Measurements from ENCODE around the gene FLYWCH1.
"Not testable (repeated sequence)": the region's sequence is repeated elsewhere in the genome, so short reads cannot be mapped to it uniquely, and the experiment has no call there.

Gene FLYWCH1

GRCh38 chr16:2931231-2931914 is 19.6 kb downstream of the FLYWCH1 start:
- H3K9ac ChIP-seq (ENCODE audit: low read length); H3K9me3 ChIP-seq (ENCODE audit: control insufficient read depth, low read depth, low read length); H3K36me3 ChIP-seq (ENCODE audit: control insufficient read depth, low read depth, low read length); H3K4me3 ChIP-seq (ENCODE audit: low read length); H3K27me3 ChIP-seq (ENCODE audit: control insufficient read depth, insufficient read depth, low read length); H3K27ac ChIP-seq (ENCODE audit: low read length): not testable (repeated sequence)
- peaks cover 11% of the 10 kb centered on the region for H3K4me1 ChIP-seq (ENCODE audit: control insufficient read depth, low read depth, low read length)

GRCh38 chr16:2933136-2933535 is 21.4 kb downstream of the FLYWCH1 start:
- no peaks in the 10 kb centered on the region for H3K27me3 ChIP-seq (ENCODE audit: control insufficient read depth, insufficient read depth, low read length)
- no peak overlapping the region for H3K27ac ChIP-seq (ENCODE audit: low read length)
- no peaks in the 10 kb centered on the region for H3K9me3 ChIP-seq (ENCODE audit: control insufficient read depth, low read depth, low read length)
- H3K36me3 ChIP-seq (ENCODE audit: control insufficient read depth, low read depth, low read length) = no peaks in the 10 kb centered on the region
- H3K4me1 ChIP-seq (ENCODE audit: control insufficient read depth, low read depth, low read length) = peaks cover 7% of the 10 kb centered on the region
- no peak overlapping the region for H3K4me3 ChIP-seq (ENCODE audit: low read length)
- H3K9ac ChIP-seq (ENCODE audit: low read length) = no peak overlapping the region

GRCh38 chr16:2933701-2934100 is 22.0 kb downstream of the FLYWCH1 start:
- Histone ChIP-seq H3K9ac (ENCODE audit: low read length) (no peak overlapping the region), H3K27me3 (ENCODE audit: control insufficient read depth, insufficient read depth, low read length) (no peaks in the 10 kb centered on the region), H3K27ac (ENCODE audit: low read length) (no peak overlapping the region), H3K4me3 (ENCODE audit: low read length) (no peak overlapping the region), H3K36me3 (ENCODE audit: control insufficient read depth, low read depth, low read length) (no peaks in the 10 kb centered on the region), H3K4me1 (ENCODE audit: control insufficient read depth, low read depth, low read length) (peaks cover 1% of the 10 kb centered on the region), H3K9me3 (ENCODE audit: control insufficient read depth, low read depth, low read length) (no peaks in the 10 kb centered on the region)

- H3K36me3 ChIP-seq (ENCODE audit: control insufficient read depth, low read depth, low read length) = no peaks in the 10 kb centered on the region
- no peak overlapping the region for H3K4me3 ChIP-seq (ENCODE audit: low read length)
- H3K27me3 ChIP-seq (ENCODE audit: control insufficient read depth, insufficient read depth, low read length) = no peaks in the 10 kb centered on the region
- H3K9ac ChIP-seq (ENCODE audit: low read length) = no peak overlapping the region
- H3K9me3 ChIP-seq (ENCODE audit: control insufficient read depth, low read depth, low read length) = no peaks in the 10 kb centered on the region
- H3K27ac ChIP-seq (ENCODE audit: low read length) = no peak overlapping the region
- no peaks in the 10 kb centered on the region for H3K4me1 ChIP-seq (ENCODE audit: control insufficient read depth, low read depth, low read length)
These were observed 22.7 kb downstream of the FLYWCH1 start for GRCh38 chr16:2934450-2934849.

- H3K9ac ChIP-seq (ENCODE audit: low read length) = no peak overlapping the region
- no peaks in the 10 kb centered on the region for H3K27me3 ChIP-seq (ENCODE audit: control insufficient read depth, insufficient read depth, low read length)
- H3K9me3 ChIP-seq (ENCODE audit: control insufficient read depth, low read depth, low read length) = no peaks in the 10 kb centered on the region
- no peak overlapping the region for H3K4me3 ChIP-seq (ENCODE audit: low read length)
- no peaks in the 10 kb centered on the region for H3K4me1 ChIP-seq (ENCODE audit: control insufficient read depth, low read depth, low read length)
- no peak overlapping the region for H3K27ac ChIP-seq (ENCODE audit: low read length)
- peaks cover 8% of the 10 kb centered on the region for H3K36me3 ChIP-seq (ENCODE audit: control insufficient read depth, low read depth, low read length)
These were observed 24.8 kb downstream of the FLYWCH1 start for GRCh38 chr16:2936436-2937011.

- Histone ChIP-seq H3K4me1 (ENCODE audit: control insufficient read depth, low read depth, low read length) (no peaks in the 10 kb centered on the region), H3K36me3 (ENCODE audit: control insufficient read depth, low read depth, low read length) (peaks cover 8% of the 10 kb centered on the region)
These were observed 25.4 kb downstream of the FLYWCH1 start for GRCh38 chr16:2937170-2937569.

GRCh38 chr16:2938206-2938605 is 26.5 kb downstream of the FLYWCH1 start:
- Histone ChIP-seq H3K4me1 (ENCODE audit: control insufficient read depth, low read depth, low read length) (no peaks in the 10 kb centered on the region), H3K4me3 (ENCODE audit: low read length) (no peak overlapping the region), H3K27ac (ENCODE audit: low read length) (no peak overlapping the region), H3K36me3 (ENCODE audit: control insufficient read depth, low read depth, low read length) (peaks cover 8% of the 10 kb centered on the region), H3K9me3 (ENCODE audit: control insufficient read depth, low read depth, low read length) (no peaks in the 10 kb centered on the region), H3K9ac (ENCODE audit: low read length) (no peak overlapping the region), H3K27me3 (ENCODE audit: control insufficient read depth, insufficient read depth, low read length) (no peaks in the 10 kb centered on the region)

More at GRCh38 chr16:2937170-2937569, 25.4 kb downstream of the FLYWCH1 start:
- Histone ChIP-seq H3K9ac (ENCODE audit: low read length) (no peak overlapping the region), H3K4me3 (ENCODE audit: low read length) (no peak overlapping the region), H3K27ac (ENCODE audit: low read length) (no peak overlapping the region), H3K9me3 (ENCODE audit: control insufficient read depth, low read depth, low read length) (no peaks in the 10 kb centered on the region), H3K27me3 (ENCODE audit: control insufficient read depth, insufficient read depth, low read length) (no peaks in the 10 kb centered on the region)

GRCh38 chr16:2939968-2940367 is 28.2 kb downstream of the FLYWCH1 start:
- Histone ChIP-seq H3K36me3 (ENCODE audit: control insufficient read depth, low read depth, low read length) (peaks cover 8% of the 10 kb centered on the region), H3K9ac (ENCODE audit: low read length) (no peak overlapping the region), H3K27ac (ENCODE audit: low read length) (no peak overlapping the region)

GRCh38 chr16:2942045-2942444 is 30.3 kb downstream of the FLYWCH1 start:
- no peaks in the 10 kb centered on the region for H3K27me3 ChIP-seq (ENCODE audit: control insufficient read depth, insufficient read depth, low read length)
- H3K9me3 ChIP-seq (ENCODE audit: control insufficient read depth, low read depth, low read length) = no peaks in the 10 kb centered on the region
- H3K4me1 ChIP-seq (ENCODE audit: control insufficient read depth, low read depth, low read length) = no peaks in the 10 kb centered on the region
- no peak overlapping the region for H3K27ac ChIP-seq (ENCODE audit: low read length)
- no peak overlapping the region for H3K4me3 ChIP-seq (ENCODE audit: low read length)
- no peak overlapping the region for H3K9ac ChIP-seq (ENCODE audit: low read length)
- peaks cover 8% of the 10 kb centered on the region for H3K36me3 ChIP-seq (ENCODE audit: control insufficient read depth, low read depth, low read length)

More at GRCh38 chr16:2939968-2940367, 28.2 kb downstream of the FLYWCH1 start:
- Histone ChIP-seq H3K4me1 (ENCODE audit: control insufficient read depth, low read depth, low read length) (no peaks in the 10 kb centered on the region), H3K4me3 (ENCODE audit: low read length) (no peak overlapping the region), H3K27me3 (ENCODE audit: control insufficient read depth, insufficient read depth, low read length) (no peaks in the 10 kb centered on the region), H3K9me3 (ENCODE audit: control insufficient read depth, low read depth, low read length) (no peaks in the 10 kb centered on the region)

GRCh38 chr16:2943716-2944115 is 32.0 kb downstream of the FLYWCH1 start:
- not testable (repeated sequence) for H3K27ac ChIP-seq (ENCODE audit: low read length); H3K27me3 ChIP-seq (ENCODE audit: control insufficient read depth, insufficient read depth, low read length); H3K4me3 ChIP-seq (ENCODE audit: low read length); H3K36me3 ChIP-seq (ENCODE audit: control insufficient read depth, low read depth, low read length); H3K4me1 ChIP-seq (ENCODE audit: control insufficient read depth, low read depth, low read length); H3K9me3 ChIP-seq (ENCODE audit: control insufficient read depth, low read depth, low read length); H3K9ac ChIP-seq (ENCODE audit: low read length)

- Histone ChIP-seq H3K36me3 (ENCODE audit: control insufficient read depth, low read depth, low read length) (no peaks in the 10 kb centered on the region), H3K4me3 (ENCODE audit: low read length) (no peak overlapping the region), H3K27ac (ENCODE audit: low read length) (no peak overlapping the region), H3K4me1 (ENCODE audit: control insufficient read depth, low read depth, low read length) (no peaks in the 10 kb centered on the region), H3K27me3 (ENCODE audit: control insufficient read depth, insufficient read depth, low read length) (no peaks in the 10 kb centered on the region), H3K9me3 (ENCODE audit: control insufficient read depth, low read depth, low read length) (no peaks in the 10 kb centered on the region), H3K9ac (ENCODE audit: low read length) (no peak overlapping the region)
These were observed 34.9 kb downstream of the FLYWCH1 start for GRCh38 chr16:2946649-2947048.
